Endothelial cell (in vitro differentiated cells): Measurements from ENCODE around the gene INF2. TPM values are rescaled to one million over a fixed set of nuclear protein-coding genes. Genes with fewer than 3 reads are reported as not detected.

Experiments
- DNase-seq: peaks from one replicate; pipeline ENCODE4 v3.0.0; 2021; ENCODE audit warnings: low spot score
- H3K27ac Mint-ChIP-seq: one replicate; pipeline ENCODE4 v1.8.0; 2021; ENCODE audit warnings: mixed read lengths, inconsistent platforms; ENCODE audit not compliant: unreplicated experiment
- H3K27me3 Mint-ChIP-seq: one replicate; pipeline ENCODE4 v1.8.0; 2021; ENCODE audit warnings: mild to moderate bottlenecking, moderate library complexity, mixed read lengths, inconsistent platforms; ENCODE audit not compliant: unreplicated experiment
- H3K36me3 Mint-ChIP-seq: one replicate; pipeline ENCODE4 v1.8.0; 2021; ENCODE audit warnings: mild to moderate bottlenecking, low read depth, mixed read lengths, inconsistent platforms; ENCODE audit not compliant: unreplicated experiment
- H3K4me1 Mint-ChIP-seq: one replicate; pipeline ENCODE4 v1.8.0; 2021; ENCODE audit warnings: mild to moderate bottlenecking, mixed read lengths, inconsistent platforms; ENCODE audit not compliant: unreplicated experiment
- H3K4me3 Mint-ChIP-seq: one replicate; pipeline ENCODE4 v1.8.0; 2021; ENCODE audit warnings: mild to moderate bottlenecking, mixed read lengths, inconsistent platforms; ENCODE audit not compliant: unreplicated experiment
- H3K9me3 Mint-ChIP-seq: one replicate; pipeline ENCODE4 v1.8.0; 2021; ENCODE audit warnings: mixed read lengths, inconsistent platforms; ENCODE audit not compliant: unreplicated experiment
- total RNA-seq: library from RNA; stranded (reverse); fragmentation: NEBNext Ultra II Directional; extraction: Animal tissue kit (Norgen Biotek cat#: 25700); gene quantifications from one replicate; pipeline ENCODE4 v1.2.1, GENCODE V29; 2021; ENCODE audit not compliant: unreplicated experiment
- TF ChIP-seq, protein P1 (sequence below): fragments of 200-600 bp; sonication (generic); IDR thresholded peaks from one replicate; pipeline ENCODE4 v1.5.0; 2021; ENCODE audit warnings: antibody characterized with exemption; ENCODE audit not compliant: unreplicated experiment

Gene INF2
- total RNA-seq, 1 donor from 2014 or later = 97.2 TPM

DNA sequence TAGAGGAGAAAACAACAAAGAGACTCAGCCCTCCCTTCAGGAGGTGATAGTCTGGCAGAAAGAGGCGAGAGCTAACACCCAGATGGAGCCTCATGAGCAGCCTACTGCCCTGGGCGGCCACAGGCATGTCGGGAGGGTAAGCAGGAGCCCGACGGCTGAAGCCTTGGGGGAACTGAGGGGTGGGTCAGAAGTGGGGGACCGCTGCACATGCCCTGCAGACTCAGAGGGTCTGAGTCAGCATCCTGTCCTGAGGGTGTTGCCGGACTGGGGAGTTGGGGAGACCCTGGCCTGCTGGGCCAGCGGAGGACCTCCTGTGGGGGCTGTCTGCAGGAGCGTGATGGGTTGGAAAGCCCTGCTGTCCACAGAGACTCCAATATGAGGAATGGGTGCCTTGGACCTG lies 15.9 kb upstream of the INF2 start:
- Mint-ChIP-seq H3K36me3 (no peaks in the 10 kb centered on the region), H3K27me3 (peaks cover 4% of the 10 kb centered on the region), H3K4me3 (no peak overlapping the region), H3K9me3 (no peaks in the 10 kb centered on the region), H3K27ac (no peak overlapping the region), H3K4me1 (peaks cover under 1% of the 10 kb centered on the region)
- TF ChIP-seq, protein P1, sequence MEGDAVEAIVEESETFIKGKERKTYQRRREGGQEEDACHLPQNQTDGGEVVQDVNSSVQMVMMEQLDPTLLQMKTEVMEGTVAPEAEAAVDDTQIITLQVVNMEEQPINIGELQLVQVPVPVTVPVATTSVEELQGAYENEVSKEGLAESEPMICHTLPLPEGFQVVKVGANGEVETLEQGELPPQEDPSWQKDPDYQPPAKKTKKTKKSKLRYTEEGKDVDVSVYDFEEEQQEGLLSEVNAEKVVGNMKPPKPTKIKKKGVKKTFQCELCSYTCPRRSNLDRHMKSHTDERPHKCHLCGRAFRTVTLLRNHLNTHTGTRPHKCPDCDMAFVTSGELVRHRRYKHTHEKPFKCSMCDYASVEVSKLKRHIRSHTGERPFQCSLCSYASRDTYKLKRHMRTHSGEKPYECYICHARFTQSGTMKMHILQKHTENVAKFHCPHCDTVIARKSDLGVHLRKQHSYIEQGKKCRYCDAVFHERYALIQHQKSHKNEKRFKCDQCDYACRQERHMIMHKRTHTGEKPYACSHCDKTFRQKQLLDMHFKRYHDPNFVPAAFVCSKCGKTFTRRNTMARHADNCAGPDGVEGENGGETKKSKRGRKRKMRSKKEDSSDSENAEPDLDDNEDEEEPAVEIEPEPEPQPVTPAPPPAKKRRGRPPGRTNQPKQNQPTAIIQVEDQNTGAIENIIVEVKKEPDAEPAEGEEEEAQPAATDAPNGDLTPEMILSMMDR = no peak
- no peak for DNase-seq

DNA sequence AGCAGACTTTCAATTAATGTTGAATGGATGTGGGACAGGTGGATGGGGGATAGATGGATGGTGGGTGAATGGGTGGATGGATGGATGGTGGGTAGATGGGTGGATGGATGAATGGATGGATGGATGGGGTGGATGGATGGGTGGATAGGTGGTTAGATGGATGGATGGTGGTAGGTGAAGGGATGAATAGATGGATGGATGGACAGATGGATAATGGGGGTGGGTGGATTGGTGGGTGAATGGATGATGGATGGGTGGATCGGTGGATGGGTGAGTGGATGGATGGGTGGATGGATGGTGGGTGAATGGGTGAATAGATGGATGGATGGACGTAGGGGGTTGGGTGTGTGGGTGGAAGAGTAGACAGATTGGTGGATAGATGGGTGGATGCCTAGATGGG lies 14.0 kb upstream of the INF2 start:
- H3K27me3 Mint-ChIP-seq = peaks cover 4% of the 10 kb centered on the region
- H3K9me3 Mint-ChIP-seq = no peaks in the 10 kb centered on the region
- TF ChIP-seq, protein P1 = no peak
- no peak for DNase-seq
- no peaks in the 10 kb centered on the region for H3K36me3 Mint-ChIP-seq
- peaks cover 2% of the 10 kb centered on the region for H3K4me1 Mint-ChIP-seq
- no peak overlapping the region for H3K4me3 Mint-ChIP-seq
- H3K27ac Mint-ChIP-seq = no peak overlapping the region

DNA sequence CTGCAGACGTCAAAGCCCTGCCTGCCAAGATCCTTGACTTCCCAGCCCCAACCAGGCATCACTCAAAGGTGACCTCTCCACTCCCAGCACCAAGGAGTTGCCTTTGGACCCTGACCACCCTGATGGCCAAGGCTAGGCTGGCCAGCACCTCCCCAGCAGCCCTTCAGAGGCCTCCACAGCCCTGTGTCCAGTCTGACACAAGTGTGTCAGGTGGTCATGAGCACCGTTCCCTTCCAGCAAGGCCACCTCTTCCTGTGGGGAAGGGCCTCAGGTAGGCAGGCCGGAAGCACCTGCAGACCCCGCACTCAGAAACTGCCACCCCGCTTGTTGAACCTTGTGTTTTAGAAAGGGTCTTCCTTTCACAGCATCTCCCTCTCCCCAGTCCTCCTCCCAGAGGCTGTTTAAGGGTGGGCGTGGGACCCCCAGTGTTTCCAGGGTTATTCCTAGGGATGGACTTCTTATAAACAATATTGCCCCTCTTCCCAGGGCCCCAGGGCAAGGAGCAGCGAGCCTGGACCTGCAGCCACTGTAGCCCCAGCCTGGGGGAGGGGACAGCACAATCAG lies 13.2 kb upstream of the INF2 start:
- H3K9me3 Mint-ChIP-seq = no peaks in the 10 kb centered on the region
- H3K4me1 Mint-ChIP-seq = peaks cover 9% of the 10 kb centered on the region
- DNase-seq = no peak
- H3K4me3 Mint-ChIP-seq = no peak overlapping the region
- no peaks in the 10 kb centered on the region for H3K36me3 Mint-ChIP-seq
- H3K27ac Mint-ChIP-seq = peak overlapping the region; percentile 42
- H3K27me3 Mint-ChIP-seq = peaks cover 10% of the 10 kb centered on the region
- TF ChIP-seq, protein P1 = no peak

DNA sequence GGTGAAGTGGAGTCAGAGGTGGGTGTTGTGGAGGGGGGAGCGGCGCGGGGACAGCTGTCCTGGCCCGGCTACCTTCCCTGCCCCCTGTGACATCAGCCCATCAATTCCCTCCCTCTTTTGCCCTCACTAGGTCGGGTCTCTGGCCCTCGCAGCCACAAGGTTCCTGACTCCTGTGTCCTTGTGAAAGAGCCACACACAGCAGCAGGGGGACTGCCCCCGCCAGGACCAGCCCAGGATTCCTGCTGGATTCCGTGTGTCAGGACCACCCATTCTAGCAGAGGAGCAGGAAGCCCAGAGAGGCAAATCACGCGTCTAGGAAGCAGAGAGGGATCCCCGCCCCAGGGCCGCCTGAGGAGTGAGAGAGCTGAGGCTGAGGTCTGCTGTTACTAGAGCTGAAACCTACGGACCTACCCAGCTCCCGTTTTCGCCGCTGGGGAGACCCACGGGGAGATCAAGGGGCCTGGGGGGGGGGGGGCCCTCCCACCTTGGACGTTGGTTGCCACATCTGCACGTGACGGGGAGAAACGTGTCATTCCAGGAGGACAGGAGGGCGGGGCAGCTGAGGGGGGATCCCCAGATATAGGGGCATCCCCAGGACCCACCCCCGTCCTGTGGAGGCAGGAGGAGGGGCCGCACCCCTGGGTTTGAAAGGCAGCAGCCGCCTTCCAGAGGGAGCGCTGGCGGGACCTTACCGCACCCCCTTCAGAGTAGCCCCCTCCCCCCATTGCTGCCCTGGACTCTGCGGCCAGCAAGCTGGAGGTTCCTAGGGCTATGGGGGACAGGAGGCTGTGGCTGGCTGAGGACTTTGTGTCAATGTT lies 12.5 kb upstream of the INF2 start:
- Mint-ChIP-seq H3K27me3 (peaks cover 14% of the 10 kb centered on the region), H3K4me1 (peaks cover 15% of the 10 kb centered on the region), H3K9me3 (no peaks in the 10 kb centered on the region), H3K36me3 (no peaks in the 10 kb centered on the region), H3K27ac (no peak overlapping the region), H3K4me3 (no peak overlapping the region)
- TF ChIP-seq, protein P1 = no peak
- peak; percentile 50 for DNase-seq
